CD4-positive, alpha-beta T cell (primary cell): ENCODE data around the gene MICAL2. TPM values are rescaled to one million over a fixed set of nuclear protein-coding genes. Genes with fewer than 3 reads are reported as not detected.

ENCODE experiments used
- ATAC-seq: fragments of 200-7000 bp; cut with Tn5 transposase; one replicate; pipeline ENCODE4 v1.10.0; 2022; ENCODE audit warnings: mild to moderate bottlenecking; ENCODE audit not compliant: poor library complexity
- CTCF ChIA-PET: fragments of 350-600 bp; sonication (Branson Sonifier 250); formaldehyde crosslinking; loops from one replicate; lab custom pipeline; 2021; ENCODE audit warnings: antibody characterized with exemption, inconsistent platforms; lab: Charles Lee
- POLR2A ChIA-PET: fragments of 350-600 bp; sonication (Branson Sonifier 250); formaldehyde crosslinking; loops from one replicate; lab custom pipeline; 2021; ENCODE audit warnings: antibody characterized with exemption, inconsistent platforms; lab: Charles Lee
- DNase-seq, 14 experiments: peaks; one replicate each; pipeline ENCODE4 v3.0.0-alpha.2; 2013 to 2020; ENCODE audit warnings: mixed read lengths in 2 of 14
- H3K27ac ChIP-seq, 2 donors: one replicate each; pipeline versions ENCODE4 v1.5.1 to v1.7.0; 2013; ENCODE audit warnings: low read length in 2 of 2, low read depth in 1 of 2, mild to moderate bottlenecking in 1 of 2
- H3K27me3 ChIP-seq, 2 experiments: 1 replicate in 1 of 2; 2 replicates in 1 of 2; pipeline versions ENCODE4 v1.6.1 to v1.7.0; 2013; ENCODE audit warnings: low read length in 2 of 2, control low read depth in 1 of 2, mild to moderate bottlenecking in 1 of 2, moderate library complexity in 1 of 2; ENCODE audit not compliant: insufficient read depth in 2 of 2, control insufficient read depth in 1 of 2
- H3K36me3 ChIP-seq: one replicate; pipeline ENCODE4 v1.6.1; 2013; ENCODE audit warnings: low read length, control low read depth; ENCODE audit not compliant: insufficient read depth
- H3K4me1 ChIP-seq: one replicate; pipeline ENCODE4 v1.6.1; 2013; ENCODE audit warnings: low read length, control low read depth; ENCODE audit not compliant: insufficient read depth
- H3K4me3 ChIP-seq: one replicate; pipeline ENCODE4 v1.5.1; 2013; ENCODE audit warnings: mild to moderate bottlenecking, low read length, moderate library complexity
- H3K9me3 ChIP-seq, 2 experiments: 1 replicate in 1 of 2; 2 replicates in 1 of 2; pipeline versions ENCODE4 v1.6.1 to v1.7.0; 2013; ENCODE audit warnings: low read length in 2 of 2, mild to moderate bottlenecking in 2 of 2, control low read depth in 1 of 2, moderate library complexity in 1 of 2; ENCODE audit not compliant: control insufficient read depth in 1 of 2, insufficient read depth in 1 of 2
- H3K27ac Mint-ChIP-seq: one replicate; pipeline ENCODE4 v1.8.0; 2020; ENCODE audit warnings: mixed read lengths
- H3K27me3 Mint-ChIP-seq: one replicate; pipeline ENCODE4 v1.8.0; 2021; ENCODE audit warnings: mixed read lengths
- H3K36me3 Mint-ChIP-seq: one replicate; pipeline ENCODE4 v1.8.0; 2021; ENCODE audit warnings: low read depth, mixed read lengths
- H3K4me1 Mint-ChIP-seq: one replicate; pipeline ENCODE4 v1.8.0; 2021; ENCODE audit warnings: low read depth, mixed read lengths
- H3K4me3 Mint-ChIP-seq: one replicate; pipeline ENCODE4 v1.8.0; 2020; ENCODE audit warnings: mild to moderate bottlenecking, mixed read lengths
- H3K9me3 Mint-ChIP-seq: one replicate; pipeline ENCODE4 v1.8.0; 2020; ENCODE audit warnings: mixed read lengths
- intact Hi-C, 2 experiments: fragments of 100-400 bp; cut with DNase I in 1 of 2; cut with micrococcal nuclease in 1 of 2; formaldehyde crosslinking; loops; one replicate each; pipeline versions ENCODE4 v1.15.1 to v1.9.0; 2023 to 2025; cut with DNase I, micrococcal nuclease
- total RNA-seq, 174 experiments: library from RNA in 2 of 174; stranded (reverse) in 2 of 174; gene quantifications; one replicate each; pipeline ENCODE4 v1.2.3 and lab custom pipeline; 2021 to 2026
- TF ChIP-seq, protein P1 (sequence below): fragments of 200-600 bp; IDR thresholded peaks from one replicate; pipeline ENCODE4 v1.8.0; 2022; ENCODE audit warnings: antibody characterized with exemption, mild to moderate bottlenecking

The MICAL2 gene
- total RNA-seq, 2 experiments from 2014 or later = 12.8 to 14.1 TPM

DNA sequence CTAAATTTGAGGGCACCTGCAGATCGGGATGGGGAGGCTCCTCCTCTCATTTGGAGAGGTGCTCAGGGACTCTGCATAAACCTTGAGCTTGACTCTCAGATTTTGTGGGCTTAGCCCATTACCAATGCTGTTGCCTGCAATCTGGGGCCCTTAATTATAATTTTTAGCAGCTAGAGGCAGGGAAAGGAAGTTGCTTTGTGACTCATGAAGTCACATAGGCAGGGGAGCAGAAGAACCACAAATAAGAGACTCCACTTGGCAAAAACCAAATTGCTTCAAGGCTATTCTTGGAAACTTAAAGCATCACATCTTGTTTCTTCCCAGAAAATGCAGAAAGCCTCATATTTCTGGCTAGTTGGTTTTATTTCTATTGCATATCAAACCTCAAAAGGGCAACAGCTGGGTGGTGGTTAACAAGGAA is 46.9 kb downstream of the MICAL2 start:
- ATAC-seq (peak; percentile 59), DNase-seq (peak in 4 of 14 experiments; percentile 21 to 30 (median 30))
- Mint-ChIP-seq H3K9me3 (no peaks in the 10 kb centered on the region), H3K36me3 (no peaks in the 10 kb centered on the region), H3K27ac (peak overlapping the region; percentile 28), H3K4me3 (no peak overlapping the region), H3K27me3 (no peaks in the 10 kb centered on the region), H3K4me1 (peaks cover 29% of the 10 kb centered on the region)
- POLR2A ChIA-PET = interaction anchor here (0.9 to 1.6 kb wide), 3 partner anchors 12 to 67 kb away, joined by 3 to 8 read pairs (median 4); no protein-coding TSS in a partner anchor
- Histone ChIP-seq H3K36me3 (no peaks in the 10 kb centered on the region), H3K4me3 (no peak overlapping the region), H3K27ac (peak overlapping the region in 1 of 2 donors; percentile 11), H3K9me3 (no peaks in the 10 kb centered on the region), H3K27me3 (no peaks in the 10 kb centered on the region), H3K4me1 (peaks cover 28% of the 10 kb centered on the region)
- TF ChIP-seq, protein P1, sequence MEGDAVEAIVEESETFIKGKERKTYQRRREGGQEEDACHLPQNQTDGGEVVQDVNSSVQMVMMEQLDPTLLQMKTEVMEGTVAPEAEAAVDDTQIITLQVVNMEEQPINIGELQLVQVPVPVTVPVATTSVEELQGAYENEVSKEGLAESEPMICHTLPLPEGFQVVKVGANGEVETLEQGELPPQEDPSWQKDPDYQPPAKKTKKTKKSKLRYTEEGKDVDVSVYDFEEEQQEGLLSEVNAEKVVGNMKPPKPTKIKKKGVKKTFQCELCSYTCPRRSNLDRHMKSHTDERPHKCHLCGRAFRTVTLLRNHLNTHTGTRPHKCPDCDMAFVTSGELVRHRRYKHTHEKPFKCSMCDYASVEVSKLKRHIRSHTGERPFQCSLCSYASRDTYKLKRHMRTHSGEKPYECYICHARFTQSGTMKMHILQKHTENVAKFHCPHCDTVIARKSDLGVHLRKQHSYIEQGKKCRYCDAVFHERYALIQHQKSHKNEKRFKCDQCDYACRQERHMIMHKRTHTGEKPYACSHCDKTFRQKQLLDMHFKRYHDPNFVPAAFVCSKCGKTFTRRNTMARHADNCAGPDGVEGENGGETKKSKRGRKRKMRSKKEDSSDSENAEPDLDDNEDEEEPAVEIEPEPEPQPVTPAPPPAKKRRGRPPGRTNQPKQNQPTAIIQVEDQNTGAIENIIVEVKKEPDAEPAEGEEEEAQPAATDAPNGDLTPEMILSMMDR = no peak
- intact Hi-C loops = no loop called here
- CTCF ChIA-PET = no interaction called here

DNA sequence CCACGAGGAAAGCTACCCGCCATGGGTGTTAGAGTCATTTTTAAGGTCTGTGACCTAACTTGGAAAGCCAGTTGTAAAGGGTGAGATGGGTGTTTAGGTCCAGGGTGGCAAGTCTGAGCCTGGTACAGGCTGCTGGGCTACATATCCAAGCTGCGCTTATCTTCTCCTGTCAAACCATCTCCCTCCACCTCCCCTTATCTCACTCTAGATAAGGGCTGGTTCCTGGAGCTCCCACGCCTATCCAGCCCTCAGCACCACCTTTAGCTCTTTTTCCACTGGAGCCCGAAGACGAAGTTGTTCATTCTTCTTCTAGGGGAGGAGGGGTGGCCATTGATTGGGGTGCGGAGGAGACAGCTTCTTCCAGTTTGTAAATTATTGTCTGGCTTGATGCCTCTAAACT is 48.5 kb downstream of the MICAL2 start:
- ChIA-PET CTCF (interaction anchor here (1.0 kb wide), 1 partner anchor 8 kb away, joined by 3 read pairs; no protein-coding TSS in a partner anchor), POLR2A (no interaction called here)
- H3K27ac ChIP-seq = no peak overlapping the region
- TF ChIP-seq, protein P1 = no peak
- ATAC-seq (no peak), DNase-seq (no peak)
- no peaks in the 10 kb centered on the region for H3K36me3 ChIP-seq
- H3K4me1 ChIP-seq = peaks cover 25% of the 10 kb centered on the region
- H3K36me3 Mint-ChIP-seq = no peaks in the 10 kb centered on the region
- no peaks in the 10 kb centered on the region for H3K9me3 ChIP-seq
- H3K9me3 Mint-ChIP-seq = no peaks in the 10 kb centered on the region
- intact Hi-C loops = no loop called here
- H3K27ac Mint-ChIP-seq = no peak overlapping the region
- no peak overlapping the region for H3K4me3 ChIP-seq
- no peak overlapping the region for H3K4me3 Mint-ChIP-seq
- no peaks in the 10 kb centered on the region for H3K27me3 ChIP-seq
- H3K4me1 Mint-ChIP-seq = peaks cover 25% of the 10 kb centered on the region
- H3K27me3 Mint-ChIP-seq = no peaks in the 10 kb centered on the region

DNA sequence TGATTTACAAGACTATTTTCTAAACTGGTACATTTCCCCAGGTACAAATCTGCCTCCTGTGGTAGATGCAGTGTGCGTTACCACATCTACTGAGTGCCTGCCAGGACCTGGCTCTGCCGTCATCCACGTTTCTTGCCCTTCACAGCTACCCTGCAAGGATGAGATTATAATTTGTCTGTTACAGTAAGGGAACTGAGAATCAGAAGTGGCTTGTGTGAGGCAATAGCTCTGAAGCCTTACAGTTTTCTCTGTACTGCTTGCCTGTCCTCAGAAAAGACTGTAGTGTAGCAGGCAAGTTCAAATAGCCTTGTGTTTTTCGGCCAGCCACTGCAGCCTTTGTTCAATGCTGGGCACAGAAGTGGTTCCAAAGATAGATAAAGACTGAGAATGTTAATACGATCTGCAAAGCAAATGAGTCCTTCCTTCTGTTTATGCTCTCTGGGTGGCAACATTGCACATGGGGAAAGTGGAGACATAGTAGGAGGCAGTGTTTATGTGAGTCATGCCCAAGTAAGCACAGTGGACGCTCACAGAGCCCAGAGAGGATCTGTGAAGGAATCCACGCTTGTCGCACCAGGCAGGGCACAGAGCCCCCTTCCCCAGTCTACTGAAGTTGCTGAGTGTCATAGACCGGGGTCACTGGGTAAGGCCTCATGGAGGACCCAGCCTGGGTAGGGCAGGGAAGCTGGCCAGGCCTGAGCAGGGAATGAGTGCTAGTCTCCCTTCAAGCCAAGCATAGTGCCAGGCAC is 49.1 kb downstream of the MICAL2 start:
- ATAC-seq = no peak
- no peak overlapping the region for H3K4me3 Mint-ChIP-seq
- H3K4me1 Mint-ChIP-seq = peaks cover 25% of the 10 kb centered on the region
- H3K27ac Mint-ChIP-seq = no peak overlapping the region
- no peak overlapping the region for H3K4me3 ChIP-seq
- no peaks in the 10 kb centered on the region for H3K36me3 Mint-ChIP-seq
- intact Hi-C loops = no loop called here
- DNase-seq = peak in 2 of 14 experiments; percentile 44 to 47
- no peaks in the 10 kb centered on the region for H3K27me3 ChIP-seq
- no peaks in the 10 kb centered on the region for H3K9me3 Mint-ChIP-seq
- POLR2A ChIA-PET = no interaction called here
- H3K9me3 ChIP-seq = no peaks in the 10 kb centered on the region
- CTCF ChIA-PET = interaction anchor here (1.0 kb wide), 1 partner anchor 9 kb away, joined by 3 read pairs; no protein-coding TSS in a partner anchor
- TF ChIP-seq, protein P1 = no peak
- no peak overlapping the region for H3K27ac ChIP-seq
- no peaks in the 10 kb centered on the region for H3K27me3 Mint-ChIP-seq
- peaks cover 25% of the 10 kb centered on the region for H3K4me1 ChIP-seq
- H3K36me3 ChIP-seq = no peaks in the 10 kb centered on the region
